Suppressor macrophage (primary cell): ENCODE measurements around the gene PTPRT.

Source experiments
- DNase-seq, 4 experiments: peaks; one replicate each; pipeline ENCODE4 v3.0.0-alpha.2; 2020 to 2022

PTPRT gene

DNA sequence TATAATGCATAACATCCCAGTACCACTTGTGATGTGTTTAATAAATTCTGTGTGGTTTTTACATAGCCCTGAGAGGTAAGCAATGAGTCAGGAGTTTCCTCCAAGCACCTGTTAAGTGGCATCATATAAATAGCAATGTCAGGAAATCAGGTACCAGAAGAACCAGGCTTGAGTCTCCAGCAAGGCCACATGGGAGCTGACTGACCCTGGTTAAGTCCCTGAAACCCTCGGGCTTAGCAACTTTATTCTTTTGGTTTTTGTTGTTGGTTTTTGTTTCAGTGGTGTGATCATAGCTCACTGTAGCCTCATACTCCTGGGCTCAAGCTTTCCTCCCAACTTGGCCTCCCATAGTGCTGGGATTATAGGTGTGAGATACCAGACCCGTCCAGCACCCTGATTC, 70.0 kb downstream of the PTPRT start:
- no peak for DNase-seq

DNA sequence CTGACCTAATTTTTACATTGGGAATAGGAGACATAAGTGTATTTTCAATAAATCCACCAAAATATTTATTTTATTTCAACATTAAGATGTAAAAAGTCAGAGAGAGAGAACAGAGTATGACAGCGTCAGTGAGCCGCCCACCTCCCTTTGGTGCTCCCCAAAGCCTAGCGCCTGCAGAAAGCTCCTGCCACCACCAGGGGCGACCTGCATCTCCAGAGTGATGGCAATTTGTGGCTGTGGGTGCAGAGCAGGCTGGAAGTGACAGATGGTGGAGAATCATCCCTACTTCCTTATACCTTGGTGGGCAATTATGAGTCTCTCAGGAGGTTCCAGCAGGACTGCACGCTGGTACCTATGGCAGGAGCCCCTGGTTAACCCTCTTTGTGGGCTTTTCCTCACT, 87.3 kb downstream of the PTPRT start:
- peak in 2 of 4 experiments; percentile 2 to 16 for DNase-seq

DNA sequence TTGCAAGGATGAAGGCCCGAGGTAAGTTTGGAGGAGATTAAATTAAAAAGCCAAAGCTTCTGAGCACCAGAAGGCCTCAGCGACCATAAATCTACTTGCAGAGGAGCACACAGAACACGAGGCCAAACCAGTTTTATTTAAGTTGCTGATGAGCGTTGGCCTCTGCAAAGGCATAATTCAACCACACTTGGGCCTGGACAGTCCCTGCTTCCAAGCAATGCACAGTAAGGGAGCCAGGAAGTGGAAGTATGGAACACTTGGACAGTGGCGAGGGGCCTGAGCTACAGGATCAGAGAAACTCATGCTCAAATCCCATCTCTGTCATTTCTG, 92.8 kb downstream of the PTPRT start:
- DNase-seq, result no peak

DNA sequence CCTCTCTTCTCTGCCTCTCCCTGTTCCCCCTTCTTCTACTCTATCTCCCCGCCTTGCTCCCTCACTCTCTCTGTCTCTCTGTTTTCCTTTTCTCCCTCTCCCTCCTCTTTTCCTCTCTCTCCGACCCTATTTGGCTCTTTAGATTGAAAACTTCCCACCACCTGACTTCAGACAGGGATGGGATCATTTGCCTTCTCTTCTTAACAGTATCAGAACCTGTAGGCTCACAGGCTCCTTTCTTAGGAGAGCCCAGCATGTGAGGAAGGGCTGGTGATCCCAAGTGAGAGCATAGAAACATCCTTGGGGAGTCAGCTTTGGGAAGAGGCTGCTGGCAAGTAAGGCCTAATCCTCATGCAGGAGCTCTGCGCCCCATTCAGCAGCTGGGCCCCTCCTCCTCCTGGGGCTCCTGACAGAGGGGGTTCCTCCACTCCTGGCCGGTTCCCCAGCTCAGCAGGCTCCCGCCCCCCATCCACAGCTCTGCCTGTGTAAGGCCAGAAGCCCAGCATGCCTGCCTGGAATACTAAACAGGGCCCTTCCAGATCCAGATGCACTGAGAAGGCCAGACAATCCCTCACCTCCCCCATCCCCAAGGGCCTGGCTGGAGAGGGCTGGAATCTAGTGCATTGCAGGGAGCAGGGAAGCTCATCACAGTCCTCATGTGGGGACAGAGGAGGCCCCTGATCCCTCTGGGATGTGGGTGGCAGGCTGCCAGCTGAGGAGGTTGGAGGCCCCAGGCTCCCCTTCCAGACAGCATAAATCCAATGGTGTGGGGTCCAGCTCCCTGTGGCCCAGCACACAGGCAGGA, 93.4 kb downstream of the PTPRT start:
- no peak for DNase-seq

DNA sequence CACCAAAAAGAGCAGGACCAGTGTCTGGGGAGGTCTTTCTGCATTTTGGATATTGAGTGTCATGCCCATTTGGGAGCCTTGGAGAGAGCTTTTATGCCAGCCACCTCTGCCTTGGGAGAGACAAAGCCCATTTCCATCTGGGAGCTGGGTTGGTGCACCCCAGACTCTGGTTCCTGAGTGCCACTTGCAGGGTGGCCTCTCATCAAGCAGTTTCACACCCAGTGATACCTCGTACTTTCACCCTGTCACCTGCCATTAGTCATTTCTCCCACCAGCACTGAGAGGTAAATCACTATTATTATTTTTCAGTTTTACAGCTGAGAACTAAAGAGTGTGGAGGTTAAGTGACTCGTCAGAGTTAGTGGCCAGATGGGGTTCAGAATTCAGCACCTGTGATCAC, 94.7 kb downstream of the PTPRT start:
- DNase-seq, result no peak

GRCh38 chr20:43092386-43093088, 97.2 kb downstream of the PTPRT start:
- no peak for DNase-seq

DNA sequence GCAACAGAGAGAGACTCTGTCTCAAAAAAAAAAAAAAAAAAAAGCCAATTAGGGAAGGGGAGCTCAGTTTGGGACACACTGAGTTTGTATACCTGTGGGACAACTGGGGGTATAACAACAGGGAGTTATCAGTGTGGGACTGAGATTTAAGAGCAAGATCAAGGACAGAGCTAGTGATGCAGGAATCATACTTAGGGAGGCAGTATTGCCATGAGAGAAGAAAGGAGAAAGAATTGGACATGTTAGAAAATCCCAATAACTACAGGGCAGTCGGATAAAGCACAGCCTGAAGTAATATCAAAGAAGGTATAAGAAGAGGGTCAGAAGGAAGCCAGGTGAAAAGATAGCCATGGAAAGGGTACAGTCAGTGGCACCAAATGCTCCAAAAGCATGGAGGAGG, 121.2 kb downstream of the PTPRT start:
- DNase-seq, result no peak

GRCh38 chr20:43066125-43066524, 123.6 kb downstream of the PTPRT start:
- DNase-seq, result no peak

DNA sequence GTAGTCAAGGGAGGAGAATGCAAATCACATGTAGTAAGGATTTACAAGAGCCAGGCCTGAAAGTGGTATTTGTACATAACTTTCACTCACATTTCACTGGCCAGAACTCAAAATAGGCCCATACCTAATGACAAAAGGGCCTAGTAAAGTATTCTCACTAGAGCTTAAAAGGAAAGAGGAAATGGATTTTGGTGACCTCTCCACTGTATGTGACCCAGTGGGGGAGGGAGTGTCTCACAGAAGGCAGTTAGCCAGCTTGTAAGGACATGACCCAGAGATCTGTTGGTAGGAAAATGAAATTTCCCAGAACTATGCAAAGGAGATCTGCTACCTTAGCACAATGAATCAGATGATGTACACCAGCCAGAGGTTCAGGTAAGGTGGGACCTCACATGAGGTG, 124.4 kb downstream of the PTPRT start:
- no peak for DNase-seq

DNA sequence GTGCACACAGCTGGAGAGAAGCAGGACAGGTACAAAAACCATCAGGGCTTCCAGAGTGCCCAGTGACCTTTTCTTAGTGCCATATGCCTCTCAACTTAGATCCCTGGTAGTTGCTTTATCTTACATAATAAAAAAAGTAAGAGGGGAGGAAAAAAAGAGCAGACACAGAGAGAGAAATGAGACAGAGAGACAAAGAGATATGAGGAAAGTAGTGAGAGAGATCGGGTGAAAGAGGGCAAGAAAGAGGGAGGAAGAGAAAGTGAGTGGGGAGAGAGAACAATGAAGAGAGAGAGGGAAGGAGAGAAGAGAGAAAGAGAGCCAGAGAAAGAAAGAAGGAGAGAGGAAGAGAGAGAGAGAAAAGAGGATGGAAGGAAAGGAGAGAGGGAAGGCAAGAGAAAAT, 131.6 kb downstream of the PTPRT start:
- no peak for DNase-seq

- DNase-seq, result no peak
Measured at GRCh38 chr20:43057317-43057716, 132.4 kb downstream of the PTPRT start.

DNA sequence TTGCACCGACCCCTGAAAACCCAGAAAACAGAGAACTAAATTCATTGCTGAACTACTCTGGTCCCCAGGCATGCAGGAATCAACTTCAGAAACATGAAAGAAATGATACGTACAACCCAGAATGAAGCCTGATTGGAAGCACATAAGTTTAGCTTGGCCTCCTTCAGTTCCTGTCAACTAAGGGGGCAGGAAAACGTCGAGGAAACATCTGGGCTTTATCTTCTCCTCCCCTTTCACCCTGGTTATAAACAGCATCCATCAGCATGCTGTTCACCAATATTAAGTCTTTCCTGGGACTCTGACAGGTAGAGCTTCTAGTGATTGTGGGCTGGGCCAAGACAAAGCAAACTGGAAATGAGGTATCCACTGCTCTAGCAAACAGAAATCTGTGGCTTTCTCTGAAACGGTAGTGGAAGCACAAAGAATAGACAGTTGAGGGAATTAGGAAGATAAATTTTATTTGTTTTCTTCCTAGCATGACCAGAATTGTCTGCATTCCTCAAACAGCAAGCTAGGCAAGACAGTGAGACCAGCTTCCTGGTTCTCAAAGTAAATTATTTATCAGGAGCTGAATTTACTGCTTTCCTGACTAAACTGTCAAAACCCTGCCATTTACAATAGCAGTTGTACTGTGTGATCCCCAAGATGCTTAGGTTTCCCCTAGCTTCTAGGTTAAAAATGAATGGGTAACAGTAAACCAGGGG, 134.4 kb downstream of the PTPRT start:
- DNase-seq, result no peak

DNA sequence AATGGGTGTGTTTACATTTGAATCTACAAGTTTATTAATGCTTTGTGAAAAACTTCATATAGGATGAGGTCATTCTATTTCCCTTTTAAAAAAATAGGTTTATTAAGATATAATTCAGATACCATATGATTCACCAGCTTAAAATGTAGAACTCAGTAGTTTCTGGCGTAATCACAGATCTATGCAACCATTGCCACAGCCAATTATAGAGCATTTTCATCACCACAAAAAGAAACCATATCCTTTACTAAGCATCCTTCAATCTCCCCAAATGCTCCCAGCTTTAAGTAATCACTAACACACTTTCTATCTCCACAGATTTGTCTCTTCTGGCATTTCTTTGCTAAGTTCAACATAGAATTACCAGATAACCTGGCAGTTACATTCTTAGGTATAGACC, 137.2 kb downstream of the PTPRT start:
- no peak for DNase-seq

DNA sequence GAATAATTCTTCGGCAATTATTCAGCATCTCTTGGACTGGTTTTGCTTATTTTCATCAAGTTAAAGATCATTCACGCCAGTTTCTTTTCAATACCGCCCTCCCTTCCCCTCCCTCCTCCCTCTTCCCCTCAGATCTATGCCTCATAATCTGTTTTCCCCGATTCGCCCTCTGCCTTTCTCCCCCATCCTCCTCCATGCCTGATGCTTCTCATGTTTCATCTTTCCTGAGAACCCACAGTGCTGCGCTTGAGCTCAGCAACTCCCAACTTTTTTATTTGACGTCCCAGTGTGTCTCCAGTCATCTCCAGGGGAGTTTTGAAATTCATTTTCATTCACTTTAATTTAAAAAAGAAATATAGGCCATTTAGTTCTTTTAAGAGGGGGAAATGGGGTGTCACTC, 142.7 kb downstream of the PTPRT start:
- no peak for DNase-seq

- no peak for DNase-seq
Measured at GRCh38 chr20:43043887-43044286, 145.8 kb downstream of the PTPRT start.

DNA sequence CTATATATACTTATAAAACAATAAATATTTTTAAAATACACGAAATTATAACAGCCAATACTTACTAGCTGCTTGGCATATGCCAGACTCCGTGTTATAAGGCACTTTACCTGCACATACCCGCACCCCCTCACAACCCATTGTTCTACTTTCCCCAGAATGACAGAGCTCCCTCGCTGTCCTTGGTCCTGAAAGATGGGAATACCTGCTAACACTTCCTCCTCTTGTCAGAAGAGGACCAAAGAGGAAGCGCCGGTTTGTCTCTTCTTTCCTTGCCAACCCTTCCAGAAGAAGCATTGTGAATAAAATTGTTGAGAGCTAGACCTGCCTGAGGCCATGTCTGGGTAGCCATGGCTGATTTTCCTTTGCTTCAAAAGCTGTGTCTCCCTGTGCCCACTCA, 149.3 kb downstream of the PTPRT start:
- DNase-seq, result peak in 3 of 4 experiments; percentile 10 to 31 (median 24)

DNA sequence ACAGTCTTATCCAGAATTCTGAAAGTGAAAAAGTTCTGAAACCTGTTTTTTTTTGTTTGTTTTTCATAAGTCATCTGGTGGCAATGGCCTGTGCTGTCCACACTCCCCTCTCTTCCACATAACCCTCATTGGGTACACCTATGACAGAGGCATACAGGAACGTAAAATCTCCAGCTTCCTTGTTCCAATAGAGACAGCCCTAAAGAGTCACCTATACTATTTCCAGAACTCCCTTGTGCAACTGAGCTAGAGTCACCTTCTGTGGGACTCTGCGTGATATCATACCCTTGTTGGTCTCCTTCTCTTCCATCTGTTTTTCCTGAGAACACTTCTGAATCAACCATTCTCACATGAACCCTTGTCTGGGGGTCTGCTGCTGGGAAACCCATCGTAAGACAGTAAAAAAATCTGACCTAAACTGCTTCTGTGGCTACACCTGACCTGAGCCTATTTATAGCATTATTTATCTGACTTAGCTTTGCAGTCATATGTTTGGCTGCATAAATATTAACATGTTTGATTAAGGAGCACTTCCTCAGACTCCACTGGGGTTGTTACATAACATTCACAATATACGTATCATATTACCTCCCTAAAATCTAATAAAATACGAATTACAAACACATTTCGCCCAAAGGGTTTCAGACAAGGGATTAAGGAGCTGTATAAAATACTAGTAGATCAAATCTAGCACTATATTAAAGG, 151.9 kb downstream of the PTPRT start:
- DNase-seq, result no peak

GRCh38 chr20:43034981-43035724, 154.6 kb downstream of the PTPRT start:
- DNase-seq, result no peak

GRCh38 chr20:43032459-43032858, 157.2 kb downstream of the PTPRT start:
- no peak for DNase-seq

GRCh38 chr20:43029176-43029575, 160.5 kb downstream of the PTPRT start:
- DNase-seq, result no peak

GRCh38 chr20:43028470-43028869, 161.2 kb downstream of the PTPRT start:
- no peak for DNase-seq

DNA sequence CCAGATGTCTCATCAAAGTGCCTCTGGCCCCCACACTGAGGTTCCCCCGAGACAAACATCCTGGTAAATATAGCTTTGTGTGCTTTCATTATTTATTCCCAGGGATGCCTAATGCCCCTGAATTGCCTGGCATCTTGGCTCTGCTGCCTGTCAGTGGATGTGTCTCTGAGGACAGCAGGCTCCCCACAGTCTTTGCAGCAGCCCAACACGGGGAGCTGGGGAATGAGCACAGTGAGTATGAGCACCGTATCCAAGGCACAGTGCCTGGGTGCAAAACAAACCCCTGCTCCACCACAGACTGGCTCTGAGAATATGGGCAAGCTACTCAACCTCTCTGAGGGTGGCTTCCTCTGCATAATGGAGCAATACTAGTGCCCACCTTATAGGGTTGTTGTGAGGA, 165.9 kb downstream of the PTPRT start:
- no peak for DNase-seq
